SKM-1 (cell line): ENCODE measurements around the gene DCAF11.
A peak's percentile ranks its signal among the peaks of the same experiment; 100 is the strongest.

ENCODE experiments used
- DNase-seq: peaks from one replicate; lab custom pipeline; 2025; ENCODE audit not compliant: unreplicated experiment; lab: John Stamatoyannopoulos, UW

Gene DCAF11

GRCh38 chr14:24114532-24115421 is at the start of gene DCAF11, which contains the start of gene NRL:
TSS of gene DCAF11 (plus strand) at chr14:24114777. CDS start at chr14:24115595, 818 bp downstream.
TSS of gene NRL (minus strand) at chr14:24114949. CDS start at chr14:24082848, 32,101 bp downstream.
- peak; percentile 92 for DNase-seq

- no peak for DNase-seq
Measured at GRCh38 chr14:24064856-24065255, 49.7 kb upstream of the DCAF11 start.

GRCh38 chr14:24065408-24065807 is 49.2 kb upstream of the DCAF11 start:
- no peak for DNase-seq

GRCh38 chr14:24066496-24067132 is 48.0 kb upstream of the DCAF11 start:
- no peak for DNase-seq

- DNase-seq = no peak
Measured at GRCh38 chr14:24067133-24068082, 47.2 kb upstream of the DCAF11 start.

GRCh38 chr14:24068711-24069410 is 45.7 kb upstream of the DCAF11 start:
- DNase-seq = no peak

- no peak for DNase-seq
Measured at GRCh38 chr14:24069411-24069735, 45.2 kb upstream of the DCAF11 start.

- no peak for DNase-seq
Measured at GRCh38 chr14:24070285-24071143, 44.1 kb upstream of the DCAF11 start.

- no peak for DNase-seq
Measured at GRCh38 chr14:24071144-24071697, 43.4 kb upstream of the DCAF11 start, which contains the start of gene CPNE6. TSS of gene CPNE6 (plus strand) at chr14:24071562. CDS start at chr14:24072937, 1,375 bp downstream.

GRCh38 chr14:24071836-24072430 is 42.6 kb upstream of the DCAF11 start:
- no peak for DNase-seq

GRCh38 chr14:24072436-24072835 is 42.1 kb upstream of the DCAF11 start:
- DNase-seq = no peak

- no peak for DNase-seq
Measured at GRCh38 chr14:24072881-24073877, 41.4 kb upstream of the DCAF11 start.

GRCh38 chr14:24074625-24075484 is 39.7 kb upstream of the DCAF11 start:
- DNase-seq = no peak

GRCh38 chr14:24075485-24076301 is 38.9 kb upstream of the DCAF11 start:
- DNase-seq = no peak

- no peak for DNase-seq
Measured at GRCh38 chr14:24076302-24076601, 38.3 kb upstream of the DCAF11 start.

GRCh38 chr14:24077086-24077485 is 37.5 kb upstream of the DCAF11 start:
- no peak for DNase-seq
